Stimulated activated CD8-positive, alpha-beta memory T cell treated with anti-CD3 and anti-CD28 coated beads, Interleukin-4, amount 100 ng/mL, for 24 hours (primary cell): ENCODE measurements around the gene SLC30A2.

Experiments used
- DNase-seq: peaks from one replicate; pipeline ENCODE4 v3.0.0-alpha.2; 2020; ENCODE audit warnings: low read depth

The SLC30A2 gene

DNA sequence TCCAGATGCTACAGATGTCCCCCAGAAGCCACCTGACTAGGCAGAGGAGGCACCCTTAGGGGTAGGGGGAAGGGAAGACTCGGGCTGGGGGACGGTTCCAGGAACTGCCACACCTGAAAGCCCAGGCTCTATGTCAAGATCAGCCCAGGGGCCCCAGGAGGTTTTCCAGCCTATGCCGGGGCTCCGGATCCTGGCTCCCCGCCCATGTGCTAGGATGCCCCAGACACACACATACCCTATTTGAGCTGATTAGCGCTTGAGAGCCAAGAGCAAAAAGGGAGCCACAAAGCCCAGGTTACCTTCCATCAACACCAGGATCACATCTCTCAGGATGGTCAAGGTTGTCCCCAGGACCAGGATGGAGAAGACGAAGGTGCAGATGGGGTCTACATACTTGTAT, 4.5 kb downstream of the SLC30A2 start:
- DNase-seq, result no peak

DNA sequence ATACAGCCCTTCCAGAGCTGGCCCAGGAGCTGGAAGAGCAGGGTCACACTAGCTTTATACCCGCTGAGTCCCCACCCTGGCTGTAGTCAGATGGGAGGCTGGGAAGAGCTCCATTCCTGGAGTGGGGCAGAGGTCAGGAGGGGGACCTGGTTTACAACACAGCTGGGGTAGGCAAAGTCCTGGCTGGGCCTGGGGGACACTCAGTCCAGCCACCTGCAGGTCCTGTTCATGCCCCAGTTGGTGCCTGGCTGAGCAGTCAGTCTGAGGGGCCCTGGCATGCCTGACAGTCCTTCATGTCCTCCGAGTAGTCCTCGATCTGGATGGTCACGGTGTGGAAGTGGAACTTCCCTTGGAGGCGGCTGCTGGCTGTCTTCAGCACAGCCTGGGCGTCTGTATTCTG, 7.0 kb downstream of the SLC30A2 start:
- DNase-seq, result no peak

DNA sequence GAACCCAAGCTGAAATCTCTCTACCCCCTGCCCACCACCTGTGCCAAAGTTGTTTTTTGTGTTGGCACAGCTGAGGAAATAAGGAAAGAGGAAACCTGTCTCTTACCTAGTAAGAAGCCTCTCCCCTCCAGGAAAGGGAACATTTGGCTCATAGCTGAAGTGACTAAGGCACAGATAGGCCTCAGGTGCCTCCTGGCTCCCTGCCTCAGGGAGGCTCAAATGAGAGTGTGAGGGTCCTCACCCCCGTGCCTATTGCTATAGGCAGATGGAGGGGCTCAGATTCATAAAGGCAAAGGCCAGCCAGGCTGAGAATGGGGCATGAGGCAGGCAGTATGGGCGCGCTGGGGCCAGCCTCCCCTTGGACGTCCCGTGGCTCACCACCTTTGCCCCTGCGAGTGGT, 7.4 kb downstream of the SLC30A2 start:
- DNase-seq, result no peak

DNA sequence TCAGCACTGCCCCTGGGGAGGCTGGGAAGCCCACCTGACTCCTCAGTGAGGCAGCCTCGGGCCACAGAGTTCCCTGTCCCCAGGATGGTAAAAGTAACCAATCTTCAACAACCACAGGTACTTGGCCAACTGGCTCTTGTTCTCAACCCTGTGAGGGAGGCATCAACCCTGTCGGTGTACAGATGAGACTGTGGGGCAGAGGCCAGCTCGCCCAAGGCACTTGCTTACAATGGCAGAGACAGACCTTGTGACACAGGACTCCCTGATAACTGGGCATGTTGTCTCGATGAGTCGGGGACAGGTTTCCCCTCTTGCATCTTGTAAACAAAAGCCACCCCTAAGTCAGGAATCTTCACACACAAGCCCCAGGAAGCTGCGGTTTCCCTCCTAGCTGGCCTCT, 8.0 kb downstream of the SLC30A2 start:
- no peak for DNase-seq

DNA sequence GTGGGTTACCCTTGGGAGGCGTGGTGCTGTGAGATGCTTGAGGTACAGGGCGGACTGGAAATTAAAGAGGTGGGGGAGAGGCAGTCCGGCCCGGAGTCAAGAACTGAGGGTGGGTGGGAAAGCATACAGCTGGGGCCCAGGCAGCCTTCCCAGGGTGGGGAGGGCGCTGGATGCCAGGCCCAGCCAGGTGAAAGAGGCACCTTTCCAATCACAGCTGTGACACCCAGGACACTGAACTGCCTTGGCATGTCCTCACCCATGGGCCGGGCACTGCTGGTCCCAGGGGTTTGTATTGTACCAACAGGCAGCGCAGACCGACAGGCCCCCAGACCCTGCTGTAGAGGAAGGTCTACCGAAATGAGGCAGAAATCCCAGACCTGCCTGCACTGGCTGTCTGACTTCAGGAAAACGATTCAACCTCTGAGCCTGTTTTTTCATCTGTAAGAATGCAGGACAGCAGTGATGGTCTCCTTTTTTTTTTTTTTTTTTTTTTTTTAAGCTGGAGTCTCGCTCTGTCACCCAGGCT, 9.1 kb downstream of the SLC30A2 start:
- DNase-seq, result no peak

DNA sequence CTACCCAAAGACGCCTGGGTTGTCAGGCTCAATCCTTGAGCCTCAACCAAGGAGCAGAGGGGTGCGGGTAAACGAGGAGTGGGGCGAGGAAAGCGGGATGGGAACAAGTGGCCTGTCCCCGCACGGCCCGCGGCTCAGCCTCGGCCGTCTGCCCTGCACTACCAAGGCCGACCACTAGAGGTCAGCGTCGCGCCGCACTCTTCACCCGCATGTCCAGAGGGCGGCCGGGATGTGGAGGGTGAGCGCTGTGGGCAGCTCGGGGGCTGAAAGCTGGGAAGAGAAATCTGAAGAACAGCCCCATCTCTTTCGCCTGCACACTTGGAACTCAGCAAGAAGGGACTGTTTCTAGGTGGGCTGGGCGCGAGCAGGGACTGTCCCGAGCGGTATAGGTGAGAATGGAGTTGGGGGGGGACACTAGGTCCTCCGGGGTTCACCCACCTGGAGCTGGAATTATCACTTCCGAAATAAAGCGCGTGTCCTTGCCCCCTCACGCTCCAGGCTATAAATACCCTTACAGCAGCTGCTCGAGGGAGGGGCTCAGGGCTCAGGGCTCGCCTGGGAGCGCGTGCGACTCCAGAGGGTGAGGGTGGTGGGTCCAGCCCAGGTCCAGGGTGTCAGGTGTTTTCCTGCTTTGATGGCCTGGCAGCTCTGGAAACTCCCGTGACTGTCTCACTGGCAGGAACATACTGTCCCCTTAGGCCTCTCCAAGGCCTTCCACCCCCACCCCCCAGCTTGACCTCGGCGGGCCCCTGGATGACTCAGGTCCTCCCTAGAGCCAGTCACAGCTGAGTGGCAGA, 9.8 kb downstream of the SLC30A2 start:
- DNase-seq, result peak; percentile 68

DNA sequence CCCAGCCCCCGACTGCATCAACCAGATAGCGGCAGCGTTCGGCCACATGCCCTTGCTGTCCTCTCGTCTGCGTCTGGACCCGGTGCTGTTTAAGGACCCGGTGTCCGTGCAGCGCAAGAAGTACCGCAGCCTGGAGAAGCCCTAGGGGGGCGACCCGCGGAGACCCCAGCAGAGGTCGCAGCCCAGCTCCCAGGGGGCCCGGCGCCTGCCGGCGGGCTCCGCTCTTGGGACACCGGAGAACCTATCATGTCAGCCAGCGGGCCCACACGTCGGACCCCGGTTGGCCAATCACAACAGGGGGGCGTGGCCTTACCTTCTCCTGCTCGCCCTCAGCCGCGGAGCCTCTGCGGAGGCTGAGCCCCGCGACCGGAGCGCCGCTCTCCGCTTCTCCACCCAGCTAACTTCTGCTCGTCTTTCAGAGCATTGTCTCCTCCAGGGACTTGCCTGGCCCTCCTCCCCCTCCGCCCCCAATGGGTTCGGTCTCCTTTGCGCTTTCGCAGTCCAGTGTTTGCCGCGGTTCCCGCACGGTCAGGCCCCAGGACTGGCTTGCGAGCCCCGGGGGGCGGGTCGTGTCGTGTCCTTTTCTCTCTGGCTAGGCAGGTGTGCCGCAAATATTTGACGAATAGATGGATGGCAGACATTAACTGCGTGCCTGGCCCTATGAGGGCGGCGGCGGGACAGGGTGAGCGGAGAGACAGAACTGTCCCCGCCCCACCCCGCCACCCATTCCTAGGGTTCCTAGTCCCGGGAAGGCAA, 10.5 kb downstream of the SLC30A2 start:
- peak; percentile 88 for DNase-seq

DNA sequence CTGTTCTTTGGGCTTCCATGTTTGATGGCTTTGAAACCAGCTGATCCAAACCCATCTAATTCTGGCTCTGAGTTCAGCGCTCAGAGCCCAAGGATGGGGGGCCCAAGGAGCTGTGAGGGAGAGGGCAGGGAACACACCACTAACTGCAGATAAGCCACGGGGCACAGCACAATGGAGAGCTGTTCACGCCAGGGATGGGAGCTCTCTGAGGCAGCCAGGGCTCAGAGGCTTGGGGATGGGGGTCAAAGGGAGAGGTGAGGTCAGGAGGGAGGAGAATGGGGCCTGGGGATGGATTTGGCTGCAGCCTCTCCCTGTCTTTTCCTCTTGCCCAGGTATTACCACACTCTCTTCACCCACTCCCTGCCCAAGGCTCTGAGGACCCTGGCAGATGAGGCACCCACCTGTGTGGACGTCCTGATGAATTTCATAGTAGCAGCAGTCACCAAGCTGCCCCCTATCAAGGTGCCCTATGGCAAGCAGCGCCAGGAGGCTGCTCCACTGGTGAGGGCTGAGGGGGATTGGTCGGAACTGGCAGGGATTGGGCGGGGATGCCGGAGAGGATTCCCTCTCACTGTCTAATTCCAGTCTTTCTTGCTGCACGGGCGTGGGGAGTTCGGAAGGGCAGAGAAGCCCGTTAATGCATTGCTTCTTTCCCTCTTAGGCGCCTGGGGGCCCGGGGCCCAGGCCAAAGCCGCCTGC, 11.3 kb downstream of the SLC30A2 start:
- no peak for DNase-seq

DNA sequence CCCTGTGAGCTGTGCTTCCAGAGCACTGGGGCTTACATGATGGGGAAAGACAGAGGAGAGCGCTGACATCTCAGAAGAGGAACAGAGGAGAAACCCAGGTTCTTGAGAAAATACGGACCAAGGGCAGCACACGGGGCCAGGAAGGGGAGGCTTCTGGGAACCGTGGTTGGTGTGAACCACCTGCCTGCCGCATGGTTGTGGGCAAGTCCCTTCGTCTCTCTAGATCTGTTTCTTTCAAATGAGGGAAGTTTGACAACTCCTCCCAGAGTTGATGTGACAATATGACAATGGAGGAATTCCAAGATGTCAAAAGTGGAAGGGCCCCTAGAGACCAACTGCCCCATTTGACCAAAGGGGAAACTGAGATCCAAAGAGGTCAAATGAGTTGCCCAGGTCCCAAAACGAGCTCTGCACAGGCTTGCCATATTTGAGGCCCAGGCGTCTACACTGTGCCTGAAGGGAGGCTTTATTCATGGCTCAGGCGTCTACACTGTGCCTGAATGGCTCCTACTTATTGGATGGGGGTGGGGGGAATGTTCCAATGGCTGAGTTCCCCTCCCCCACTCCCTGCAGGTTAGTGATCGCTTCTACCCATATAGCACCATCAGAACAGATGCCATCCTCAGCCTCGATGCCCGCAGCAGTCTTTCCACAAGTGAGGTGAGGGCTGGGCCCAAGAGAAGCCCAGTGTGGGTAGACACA, 13.1 kb downstream of the SLC30A2 start:
- DNase-seq, result no peak

DNA sequence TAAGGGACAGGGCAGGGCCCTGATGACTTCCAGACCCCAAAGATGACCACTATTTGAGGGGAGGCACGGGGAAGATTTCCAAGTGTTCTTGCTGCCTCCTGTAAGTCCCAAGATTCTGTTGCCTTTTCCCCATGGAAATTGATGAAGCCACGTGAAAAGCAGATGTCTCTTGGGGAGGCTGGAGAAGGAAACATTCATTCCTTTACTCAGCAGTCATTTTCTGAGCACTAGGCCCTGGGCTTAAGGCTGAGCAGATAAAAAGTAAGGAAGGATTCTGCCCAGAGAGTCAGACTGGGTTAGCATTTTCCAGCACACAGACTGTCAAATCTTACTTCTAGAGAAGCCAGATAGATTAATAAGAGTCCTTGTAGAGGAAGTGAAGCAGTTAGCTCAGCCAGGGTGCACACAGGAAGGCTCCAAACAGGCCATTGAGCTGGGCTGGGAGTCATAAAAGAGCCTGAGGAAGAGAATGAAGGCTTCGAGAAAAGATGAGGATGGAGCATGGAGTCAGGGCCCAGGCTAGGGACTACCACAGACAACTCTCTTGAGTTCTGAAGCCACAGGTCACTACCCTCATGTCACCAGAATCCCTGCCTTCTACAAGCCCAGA, 14.2 kb downstream of the SLC30A2 start:
- no peak for DNase-seq

DNA sequence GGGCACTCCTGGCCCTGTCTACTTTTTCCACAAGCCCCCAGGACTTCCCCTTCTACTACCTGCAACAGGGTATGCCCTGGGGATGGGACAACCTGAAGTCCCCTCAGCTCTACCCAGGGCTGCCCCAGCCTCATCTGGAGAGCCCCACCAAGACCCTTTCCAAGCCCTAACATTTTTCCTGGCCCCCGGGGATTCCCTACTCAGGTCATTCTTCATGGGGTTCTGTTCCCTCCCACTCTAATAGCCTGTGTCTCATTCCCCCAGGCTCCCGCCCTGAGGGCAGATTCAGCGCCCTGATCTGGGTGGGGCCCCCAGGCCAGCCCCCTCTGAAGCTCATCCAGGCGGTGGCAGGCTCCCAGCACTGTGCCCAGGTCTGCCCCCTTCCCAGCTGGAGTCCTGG, 14.7 kb downstream of the SLC30A2 start:
- DNase-seq, result no peak

DNA sequence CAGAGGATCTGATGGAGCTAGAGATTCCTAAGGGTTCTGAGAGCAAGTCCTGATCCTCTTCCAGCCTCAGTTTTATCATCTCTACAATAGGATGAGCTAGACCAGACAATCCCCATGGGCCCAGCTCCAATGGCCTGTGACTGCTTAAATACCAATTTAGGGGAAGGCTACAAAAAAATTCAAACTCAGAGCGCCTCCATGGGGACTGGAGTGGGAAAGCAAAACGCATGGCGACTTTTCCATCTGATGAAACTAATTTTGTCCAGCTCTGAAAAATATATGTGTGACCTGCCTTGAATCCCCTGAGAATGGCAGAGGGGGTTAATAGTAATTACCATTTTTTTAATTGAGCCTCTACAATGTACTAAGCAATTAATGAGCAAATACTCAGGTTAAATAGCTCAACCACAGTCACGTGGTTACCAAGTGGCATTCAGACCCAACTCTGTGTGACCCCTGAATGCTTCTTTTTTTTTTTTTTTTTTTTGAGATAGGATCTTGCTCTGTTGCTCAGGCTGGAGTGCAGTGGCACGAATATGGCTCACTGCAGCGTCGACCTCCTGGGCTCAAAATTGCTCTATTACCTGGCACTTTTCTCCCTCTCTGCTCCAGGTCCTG, 15.9 kb downstream of the SLC30A2 start:
- no peak for DNase-seq

DNA sequence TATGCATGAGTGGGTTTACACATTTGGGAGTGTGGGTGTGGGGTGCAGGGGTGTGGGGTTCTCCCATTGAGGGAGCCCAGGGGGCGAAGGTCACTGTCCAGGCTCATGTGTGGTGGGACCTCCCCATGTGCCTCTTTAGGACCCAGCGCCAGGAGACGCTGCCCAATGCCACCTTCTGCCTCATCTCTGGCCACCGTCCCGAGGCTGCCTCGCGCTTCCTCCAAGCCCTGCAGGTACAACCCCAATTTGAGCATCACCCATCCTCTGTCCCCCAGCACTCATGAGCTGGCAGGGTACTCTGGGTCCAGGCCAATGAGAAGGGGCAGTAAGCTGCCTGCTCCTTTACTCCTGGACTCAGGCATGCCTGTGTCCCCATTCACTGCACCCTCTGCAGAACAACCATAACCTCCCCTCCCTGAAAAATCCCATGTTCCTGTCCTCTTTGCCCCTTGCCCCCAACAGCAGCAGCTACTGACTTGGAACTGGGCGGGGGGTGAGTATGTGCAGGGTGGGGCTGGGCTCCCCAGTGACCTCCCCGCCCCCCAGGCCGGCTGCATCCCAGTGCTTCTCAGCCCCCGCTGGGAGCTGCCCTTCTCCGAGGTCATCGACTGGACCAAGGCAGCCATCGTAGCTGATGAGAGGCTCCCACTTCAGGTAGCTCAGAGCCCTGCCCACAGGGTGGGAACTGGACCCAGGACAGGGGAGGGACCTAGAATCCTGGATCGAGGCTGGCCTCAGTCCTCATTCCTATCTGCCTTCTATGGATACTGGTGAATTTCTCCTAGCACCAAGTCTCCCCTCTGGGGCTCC, 16.7 kb downstream of the SLC30A2 start:
- no peak for DNase-seq

DNA sequence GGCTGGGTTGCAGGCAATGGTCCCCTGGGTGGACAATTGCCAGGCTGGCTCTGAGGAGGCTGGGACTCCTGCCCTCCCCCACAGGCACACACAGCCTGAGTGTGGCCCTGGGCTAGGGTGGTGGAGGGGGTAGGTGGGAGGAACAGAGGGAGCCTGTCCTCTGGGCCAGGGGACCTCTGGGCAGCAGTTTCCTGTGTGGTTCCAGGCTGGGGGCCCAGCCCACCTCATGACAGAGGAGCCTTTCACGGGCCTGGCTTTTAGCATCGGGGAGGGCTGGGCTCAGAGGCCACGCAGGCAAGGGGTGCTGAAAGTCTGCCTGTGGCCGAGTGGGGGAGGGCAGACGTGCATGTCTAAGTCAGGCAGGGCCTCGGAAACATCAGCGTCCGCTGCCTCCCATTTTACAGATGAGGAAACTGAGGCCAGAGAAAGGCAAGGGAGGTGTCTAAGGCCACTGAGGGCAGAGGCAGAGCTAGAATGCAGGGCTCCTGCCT, 17.4 kb downstream of the SLC30A2 start:
- DNase-seq, result no peak

DNA sequence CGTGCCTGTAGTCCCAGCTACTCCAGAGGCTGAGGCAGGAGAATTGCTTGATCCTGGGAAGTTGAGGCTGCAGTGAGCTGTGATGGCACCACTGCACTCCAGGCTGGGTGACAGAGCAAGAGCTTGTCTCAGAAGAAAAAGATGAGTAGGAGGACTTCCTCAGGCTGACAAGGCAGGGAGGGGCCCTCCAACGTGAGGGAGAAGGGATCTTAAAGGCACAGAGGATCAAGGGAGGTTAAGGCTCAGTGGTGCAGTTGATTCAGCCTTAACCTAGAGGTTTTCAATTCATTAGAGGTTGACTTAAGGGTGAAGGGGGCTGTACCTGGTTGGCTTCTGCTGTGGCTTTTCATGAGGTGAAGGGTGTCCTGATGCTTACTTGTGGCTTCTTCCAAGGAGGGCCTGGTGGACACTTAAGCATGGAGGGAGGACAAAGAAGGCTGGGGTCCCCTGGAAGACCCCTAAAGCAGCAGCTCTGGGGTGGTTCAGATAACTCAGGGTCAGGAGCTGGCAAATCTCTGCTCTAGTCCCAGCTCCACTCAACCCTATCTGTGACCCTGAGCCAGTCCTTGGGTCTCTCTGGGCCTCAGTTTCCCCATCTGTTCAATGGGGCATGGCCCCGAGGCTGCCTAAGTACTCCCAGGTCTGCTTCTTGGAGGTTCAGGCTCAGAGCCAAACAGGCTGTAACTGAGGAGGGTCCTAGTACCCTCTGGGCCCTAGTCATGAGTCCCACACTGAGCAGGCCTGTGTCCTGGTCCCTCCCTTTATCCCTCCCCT, 18.0 kb downstream of the SLC30A2 start:
- DNase-seq, result no peak

DNA sequence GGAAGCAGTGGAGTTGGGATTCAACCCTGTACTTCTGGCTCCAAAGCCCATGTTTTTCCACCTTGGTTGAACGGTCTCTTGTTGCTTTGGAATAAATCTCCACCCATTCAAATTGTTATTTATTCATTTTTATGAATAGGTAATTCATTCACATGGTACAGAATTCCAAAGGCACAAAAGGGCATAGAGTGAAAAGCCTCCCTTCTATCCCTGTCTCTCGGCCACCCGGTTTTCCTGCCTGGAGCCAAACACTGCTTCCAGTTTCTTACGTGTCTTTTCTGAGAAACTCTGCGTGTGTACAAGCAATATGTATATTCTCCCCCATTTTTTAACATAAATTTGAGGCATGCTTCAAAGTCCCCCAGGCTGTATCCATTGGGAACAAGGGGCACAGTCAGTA, 20.4 kb downstream of the SLC30A2 start:
- DNase-seq, result no peak

DNA sequence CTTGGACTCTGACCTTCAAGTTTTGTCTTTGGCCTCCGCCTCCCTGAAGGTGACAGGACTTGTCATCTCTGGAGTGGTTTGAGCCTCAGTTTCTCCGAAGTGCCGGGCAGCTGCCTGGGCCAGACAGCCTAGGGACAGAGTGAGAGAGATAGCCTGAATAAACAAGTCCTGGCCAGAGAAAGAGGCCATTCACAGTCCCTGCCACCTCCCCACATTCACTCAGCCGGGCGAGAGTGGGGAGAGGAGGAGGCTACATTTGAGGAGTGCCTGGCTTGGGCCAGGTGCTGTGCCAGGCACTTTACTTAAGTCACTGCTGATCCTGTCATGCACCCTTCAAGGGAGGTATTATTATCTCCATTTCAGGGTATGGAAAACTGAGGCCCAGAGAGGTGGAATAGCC, 20.9 kb downstream of the SLC30A2 start:
- no peak for DNase-seq

DNA sequence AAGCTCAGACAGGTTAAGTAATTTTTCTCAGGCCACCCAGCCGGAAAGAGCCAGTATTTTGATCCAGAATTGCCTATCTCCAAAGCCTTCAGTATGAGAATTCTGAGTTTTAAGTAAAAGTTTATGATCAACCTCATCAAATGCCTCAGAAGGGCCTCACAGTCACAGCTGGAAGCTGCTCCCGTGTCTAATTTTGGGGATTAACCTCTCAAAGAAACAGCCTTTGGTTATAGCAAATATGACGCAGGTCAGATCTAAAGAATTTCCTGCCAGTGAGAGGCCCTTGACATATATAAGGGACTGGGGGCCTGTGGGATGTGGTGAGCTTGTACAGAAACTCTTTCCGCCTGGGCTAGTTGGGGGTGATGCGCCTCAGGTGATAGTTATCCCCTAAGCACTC, 22.1 kb downstream of the SLC30A2 start:
- no peak for DNase-seq

DNA sequence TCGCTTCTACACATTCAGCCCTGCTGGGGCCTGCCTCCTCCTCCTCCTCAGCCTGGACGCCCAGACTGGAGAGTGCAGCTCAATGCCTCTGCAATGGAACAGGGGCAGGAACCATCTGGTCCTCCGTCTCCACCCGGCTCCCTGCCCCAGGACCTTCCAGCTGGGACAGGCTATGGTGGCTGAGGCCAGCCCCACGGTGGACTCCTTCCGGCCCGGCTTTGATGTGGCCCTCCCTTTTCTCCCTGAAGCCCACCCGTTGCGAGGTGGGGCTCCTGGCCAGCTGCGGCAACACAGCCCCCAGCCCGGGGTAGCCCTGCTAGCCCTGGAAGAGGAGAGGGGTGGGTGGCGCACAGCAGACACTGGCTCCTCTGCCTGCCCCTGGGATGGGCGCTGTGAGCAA, 22.9 kb downstream of the SLC30A2 start:
- no peak for DNase-seq

DNA sequence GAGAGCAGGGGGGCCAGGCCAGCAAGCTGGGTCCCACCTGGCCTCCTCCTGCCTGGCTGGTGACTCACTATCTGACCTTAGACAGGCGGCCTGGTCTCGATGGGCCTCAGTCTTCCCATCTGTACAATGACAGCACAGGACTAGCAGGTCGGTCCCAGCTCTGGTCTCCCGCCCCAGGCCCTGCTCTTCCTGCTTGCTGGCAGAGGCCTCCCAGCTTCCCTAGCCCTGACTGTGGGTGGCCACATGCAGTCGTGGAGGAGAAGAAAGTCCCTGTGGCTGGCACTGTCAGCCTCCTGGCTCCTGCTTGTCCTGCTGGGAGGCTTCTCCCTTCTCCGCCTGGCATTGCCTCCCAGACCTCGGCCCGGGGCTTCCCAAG, 23.5 kb downstream of the SLC30A2 start:
- DNase-seq, result no peak
